ENCODE measurements around the gene WARS2.

WARS2 gene

GRCh38 chr1:118990513-118991152 is 149.8 kb downstream of the WARS2 start:
- Histone ChIP-seq H3K9ac (peak overlapping the region in 8 of 11 experiments; percentile 20 to 45 (median 40); a peak in 7 of 22 replicates), H3K27ac (peak overlapping the region in 3 of 11 experiments; percentile 8 to 44 (median 37); a peak in 4 of 22 replicates), H3K27me3 (peaks cover 0 to 18% (median 9%) of the 10 kb centered on the region in 11 experiments; a peak in 7 of 22 replicates), H4K20me1 (no peaks in the 10 kb centered on the region), H3K36me3 (no peaks in the 10 kb centered on the region), H3K4me1 (peaks cover 14 to 22% (median 19%) of the 10 kb centered on the region in 10 experiments), H3K9me3 (replicated peaks in 1 of 11) (peaks cover 38 to 58% (median 51%) of the 10 kb centered on the region in 11 experiments), H3K4me2 (peak overlapping the region; percentile 71 to 89 (median 81)), H3K4me3 (0 out of 20 replicates have a peak overlapping the region, but pooled peaks of 4 of the 10 experiments have one; percentile 1 to 45 (median 27))
- no peak for TF ChIP-seq Cebpa-rat (IDR thresholded peaks at IDR 0.05)

- Histone ChIP-seq H3K4me2 (peak overlapping the region; percentile 71 to 89 (median 81)), H3K4me3 (peak overlapping the region in 7 of 10 experiments; percentile 1 to 45 (median 38); a peak in 9 of 20 replicates), H3K36me3 (no peaks in the 10 kb centered on the region), H3K27me3 (peaks cover 0 to 25% (median 9%) of the 10 kb centered on the region in 11 experiments; a peak in 11 of 22 replicates), H4K20me1 (no peaks in the 10 kb centered on the region), H3K27ac (peak overlapping the region in 5 of 11 experiments; percentile 8 to 44 (median 34); a peak in 6 of 22 replicates), H3K9me3 (replicated peaks in 1 of 11) (peaks cover 45 to 65% (median 58%) of the 10 kb centered on the region in 11 experiments), H3K9ac (peak overlapping the region in 10 of 11 experiments; percentile 6 to 45 (median 38); a peak in 12 of 22 replicates), H3K4me1 (peaks cover 14 to 22% (median 19%) of the 10 kb centered on the region in 10 experiments)
- TF ChIP-seq Cebpa-rat (IDR thresholded peaks at IDR 0.05): no peak
These were observed 150.5 kb downstream of the WARS2 start for GRCh38 chr1:118989878-118990378.

GRCh38 chr1:118989006-118989815 is 151.2 kb downstream of the WARS2 start:
- peaks cover 0 to 30% (median 11%) of the 10 kb centered on the region in 11 experiments; a peak in 11 of 22 replicates for H3K27me3 ChIP-seq
- no peak for TF ChIP-seq Cebpa-rat (IDR thresholded peaks at IDR 0.05)
- no peaks in the 10 kb centered on the region; a peak in 1 of 22 replicates for H3K36me3 ChIP-seq
- peak overlapping the region; percentile 71 to 89 (median 81) for H3K4me2 ChIP-seq
- H3K27ac ChIP-seq: peak overlapping the region in 3 of 11 experiments; percentile 34 to 44 (median 37); a peak in 4 of 22 replicates
- H3K9me3 ChIP-seq (replicated peaks in 1 of 11): peaks cover 52 to 72% (median 65%) of the 10 kb centered on the region in 11 experiments
- H4K20me1 ChIP-seq: no peaks in the 10 kb centered on the region
- peak overlapping the region in 2 of 10 experiments; percentile 12 to 40; a peak in 1 of 20 replicates for H3K4me3 ChIP-seq
- peak overlapping the region in 3 of 11 experiments; percentile 20 to 45 (median 26); a peak in 3 of 22 replicates for H3K9ac ChIP-seq
- H3K4me1 ChIP-seq: peaks cover 14 to 22% (median 19%) of the 10 kb centered on the region in 10 experiments

- peaks cover 14 to 22% (median 19%) of the 10 kb centered on the region in 10 experiments for H3K4me1 ChIP-seq
- no peak for TF ChIP-seq Cebpa-rat (IDR thresholded peaks at IDR 0.05)
- H3K9me3 ChIP-seq (replicated peaks in 1 of 11): peaks cover 58 to 74% (median 70%) of the 10 kb centered on the region in 11 experiments
- H3K27me3 ChIP-seq: peaks cover 0 to 30% (median 11%) of the 10 kb centered on the region in 11 experiments; a peak in 11 of 22 replicates
- no peak within 1 kb of the TSS for H3K27ac ChIP-seq
- no peak within 1 kb of the TSS for H3K4me3 ChIP-seq
- peak within 1 kb of the TSS in 2 of 11 experiments; percentile 81 to 89; a peak in 2 of 22 replicates for H3K4me2 ChIP-seq
- no peaks in the 10 kb centered on the region for H4K20me1 ChIP-seq
- no peaks in the 10 kb centered on the region; a peak in 1 of 22 replicates for H3K36me3 ChIP-seq
- H3K9ac ChIP-seq: no peak within 1 kb of the TSS
These were observed 152.1 kb downstream of the WARS2 start, which contains the start of gene TBX15 for GRCh38 chr1:118988186-118989005. Gene TBX15 (minus strand): TSS chr1:118988343. CDS start chr1:118987795, 548 bp downstream.

- no peaks in the 10 kb centered on the region; a peak in 1 of 22 replicates for H3K36me3 ChIP-seq
- no peak overlapping the region for H3K4me2 ChIP-seq
- no peaks in the 10 kb centered on the region for H4K20me1 ChIP-seq
- no peak overlapping the region for H3K4me3 ChIP-seq
- H3K9me3 ChIP-seq (replicated peaks in 1 of 11): peaks cover 59 to 74% (median 69%) of the 10 kb centered on the region in 11 experiments
- H3K27ac ChIP-seq: no peak overlapping the region
- H3K9ac ChIP-seq: no peak overlapping the region
- peaks cover 14 to 22% (median 19%) of the 10 kb centered on the region in 10 experiments for H3K4me1 ChIP-seq
- H3K27me3 ChIP-seq: peaks cover 0 to 30% (median 11%) of the 10 kb centered on the region in 11 experiments; a peak in 11 of 22 replicates
- TF ChIP-seq Cebpa-rat (IDR thresholded peaks at IDR 0.05): no peak
These were observed 152.8 kb downstream of the WARS2 start for GRCh38 chr1:118987468-118988185.

- H3K4me1 ChIP-seq: peaks cover 14 to 22% (median 19%) of the 10 kb centered on the region in 10 experiments
- H3K27me3 ChIP-seq: peaks cover 0 to 30% (median 11%) of the 10 kb centered on the region in 11 experiments; a peak in 11 of 22 replicates
- peaks cover 59 to 69% (median 66%) of the 10 kb centered on the region in 11 experiments for H3K9me3 ChIP-seq (replicated peaks in 1 of 11)
- H3K4me2 ChIP-seq: no peak overlapping the region
- no peaks in the 10 kb centered on the region; a peak in 1 of 22 replicates for H3K36me3 ChIP-seq
- no peak overlapping the region for H3K9ac ChIP-seq
- no peak for TF ChIP-seq Cebpa-rat (IDR thresholded peaks at IDR 0.05)
- H3K4me3 ChIP-seq: no peak overlapping the region
- H4K20me1 ChIP-seq: no peaks in the 10 kb centered on the region
- H3K27ac ChIP-seq: no peak overlapping the region
These were observed 153.6 kb downstream of the WARS2 start for GRCh38 chr1:118986555-118987467.

Measured in BLaER1 treated with 17β-estradiol and CSF1 and Interleukin-3, amounts not matched to agents 10 nM and 100 nM (cell line).